Inflammatory macrophage (primary cell): ENCODE results near the gene PRR5L.

Experiments
- DNase-seq, 2 donors: peaks; one replicate each; pipeline ENCODE4 v3.0.0-alpha.2; 2020 to 2022

PRR5L gene

DNA sequence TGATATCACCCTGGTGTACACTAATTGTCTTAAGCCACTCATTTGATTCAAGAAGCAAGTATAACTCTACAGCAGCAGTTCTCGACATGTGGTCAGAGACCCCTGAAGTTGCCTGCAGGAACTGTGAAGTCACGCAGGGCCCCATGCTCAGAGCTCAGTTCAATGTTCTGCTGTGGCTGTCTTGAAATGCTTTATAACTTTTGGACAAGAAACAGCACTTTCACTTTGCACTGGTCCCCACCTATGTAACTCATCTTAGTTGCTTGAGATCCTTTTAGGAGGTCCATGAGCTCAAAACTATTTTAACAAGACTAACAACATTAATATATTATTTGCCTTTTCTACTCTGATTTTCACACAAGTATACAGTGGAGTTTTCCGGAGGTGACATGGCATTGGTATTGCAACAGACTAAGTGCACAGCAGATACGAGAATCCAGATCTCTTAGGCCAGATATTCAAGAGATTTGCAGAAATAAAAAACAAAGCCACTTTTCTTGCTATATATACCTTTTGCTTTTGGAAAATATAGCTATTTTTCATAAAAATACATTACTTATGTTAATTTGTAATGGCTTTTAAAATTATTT lies 64.8 kb downstream of the PRR5L start:
- DNase-seq: peak in 1 of 2 donors; percentile 19

DNA sequence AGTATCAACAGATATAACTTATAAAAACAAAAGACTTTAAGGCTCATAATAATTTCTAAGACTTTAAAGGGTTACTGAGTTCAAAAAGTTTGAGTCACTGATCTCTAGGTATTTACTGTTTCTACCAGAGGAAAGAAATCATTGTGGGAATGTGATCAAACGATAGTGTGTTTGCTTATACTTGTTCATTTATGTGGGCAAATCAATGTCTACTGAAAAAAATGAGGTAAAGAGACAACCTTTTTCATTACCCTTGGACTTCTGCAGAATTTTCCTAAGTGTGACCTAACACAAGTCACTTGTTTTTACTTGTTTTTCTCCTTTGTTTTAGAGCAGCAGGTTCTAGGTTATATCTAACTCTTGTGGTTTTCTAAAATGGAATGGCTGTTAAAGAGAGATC lies 65.4 kb downstream of the PRR5L start:
- DNase-seq: no peak

DNA sequence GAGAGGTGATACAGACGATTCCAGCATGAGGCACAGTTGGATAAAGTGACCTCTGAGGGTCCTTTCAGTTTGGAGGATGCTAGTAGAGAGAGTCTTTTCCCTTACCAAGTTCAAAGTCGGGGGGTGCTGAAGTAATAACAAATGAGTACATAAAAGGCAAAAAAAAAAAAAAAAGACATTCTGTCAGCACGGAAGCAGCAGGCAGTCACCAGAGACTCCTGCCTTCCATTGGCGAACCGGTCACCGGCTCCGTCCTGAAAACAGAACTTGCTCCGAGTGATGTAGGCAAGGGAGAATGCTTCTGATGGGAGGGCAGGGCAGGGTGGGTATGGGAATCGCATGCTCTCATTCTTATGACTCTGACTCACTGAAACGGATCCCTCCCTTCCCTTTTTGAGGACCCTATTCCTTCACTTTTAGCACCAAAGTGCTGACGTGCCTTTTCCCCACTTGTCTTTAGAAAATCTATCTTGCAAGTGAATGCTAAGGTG lies 65.9 kb downstream of the PRR5L start:
- peak; percentile 74 to 86 for DNase-seq

DNA sequence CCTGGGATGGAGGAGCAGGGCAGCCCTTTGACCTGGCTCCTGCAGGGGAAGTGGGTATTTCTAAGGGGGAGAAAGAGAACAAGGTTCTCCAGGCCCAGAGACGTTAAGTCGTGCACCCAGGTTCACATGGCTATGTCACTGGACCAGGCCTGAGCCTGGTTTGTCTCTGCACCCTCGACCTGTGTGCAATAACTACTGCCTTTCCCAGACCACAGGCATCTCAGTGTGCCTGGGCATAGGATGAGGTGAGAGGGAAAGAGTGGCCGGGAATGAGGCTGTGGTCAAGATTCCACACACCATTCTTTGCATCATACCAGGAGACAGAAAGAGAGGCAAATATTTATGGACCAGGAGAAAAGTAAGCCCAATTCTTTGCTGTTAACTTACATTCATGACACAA lies 66.8 kb downstream of the PRR5L start:
- no peak for DNase-seq

DNA sequence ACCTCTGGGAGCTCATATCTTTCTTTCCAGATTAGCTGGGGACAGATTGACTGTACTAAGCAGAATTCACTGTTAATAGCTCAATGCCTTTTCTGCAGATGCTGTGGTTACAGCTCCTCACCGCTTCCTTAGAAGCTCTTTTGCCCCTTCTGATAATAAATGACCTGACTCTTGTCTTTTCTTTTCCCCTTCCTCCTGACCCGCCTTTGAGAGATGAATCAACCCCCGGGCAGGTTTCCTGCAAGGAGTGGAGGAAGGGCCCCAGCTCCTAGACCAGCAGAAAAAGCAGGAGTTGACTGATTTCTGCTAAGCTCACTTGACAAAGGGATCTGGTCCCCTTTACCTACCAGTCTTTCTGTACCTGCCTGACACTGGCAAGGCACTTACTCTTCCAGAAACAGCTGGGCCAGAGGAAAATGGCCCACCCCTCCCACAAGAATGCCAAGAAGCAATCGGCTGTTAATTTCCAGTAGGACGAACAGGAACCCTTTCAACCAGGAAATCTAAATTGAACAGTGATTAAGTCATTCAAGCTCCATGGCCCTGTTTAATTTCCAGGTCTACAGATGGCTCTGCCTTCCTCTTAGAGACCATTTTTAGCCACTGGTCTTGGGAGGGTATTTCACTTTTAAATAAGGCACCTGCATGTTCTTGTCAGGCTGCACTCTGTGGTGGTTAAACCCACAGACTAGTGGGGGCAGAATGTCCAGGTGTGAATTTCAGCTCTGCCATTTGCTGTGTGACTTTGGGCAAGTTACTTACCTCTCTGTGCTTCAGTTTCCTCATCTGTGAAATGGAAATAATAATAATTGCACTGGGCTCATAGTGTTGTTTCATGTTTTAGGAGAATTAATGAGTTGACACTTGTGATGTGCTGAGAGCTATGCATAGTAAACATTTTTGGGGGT lies 67.5 kb downstream of the PRR5L start:
- no peak for DNase-seq

DNA sequence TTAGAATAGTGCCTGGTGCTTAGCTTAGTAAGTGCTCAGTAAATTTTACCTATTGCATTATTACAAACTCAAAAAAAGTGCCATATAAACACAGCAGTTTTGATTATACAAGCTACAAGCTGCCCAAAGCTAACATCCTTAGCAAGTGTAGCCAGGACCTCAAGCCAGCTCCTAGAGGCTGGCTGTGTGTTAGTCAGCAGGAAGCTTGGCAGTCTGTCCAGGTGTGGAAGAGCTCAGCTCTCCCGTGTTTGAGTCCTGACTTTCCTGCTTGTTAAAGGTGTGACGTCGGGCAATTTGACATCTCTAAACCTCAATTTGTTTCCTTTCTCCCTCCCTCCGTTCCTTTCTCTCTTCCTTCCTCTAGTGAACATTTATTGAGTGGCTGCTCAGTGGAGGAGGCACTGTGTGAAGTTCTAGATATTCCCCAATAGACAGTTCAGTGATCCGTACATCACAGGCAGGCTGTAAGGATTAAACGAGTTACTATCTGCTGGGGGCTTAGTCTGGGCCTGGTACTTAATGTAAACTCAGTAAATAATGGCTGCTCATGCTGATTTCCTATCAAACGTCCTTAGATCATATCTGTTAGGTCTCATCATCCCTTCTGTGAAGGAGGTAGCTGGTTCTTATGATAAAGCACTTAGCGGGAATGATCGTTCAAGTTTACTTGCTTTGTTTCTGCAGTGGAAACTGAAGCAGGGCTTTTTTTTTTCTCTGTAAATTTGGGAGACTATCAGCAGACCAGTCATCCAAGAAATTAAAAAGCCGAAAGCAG lies 68.7 kb downstream of the PRR5L start:
- no peak for DNase-seq

DNA sequence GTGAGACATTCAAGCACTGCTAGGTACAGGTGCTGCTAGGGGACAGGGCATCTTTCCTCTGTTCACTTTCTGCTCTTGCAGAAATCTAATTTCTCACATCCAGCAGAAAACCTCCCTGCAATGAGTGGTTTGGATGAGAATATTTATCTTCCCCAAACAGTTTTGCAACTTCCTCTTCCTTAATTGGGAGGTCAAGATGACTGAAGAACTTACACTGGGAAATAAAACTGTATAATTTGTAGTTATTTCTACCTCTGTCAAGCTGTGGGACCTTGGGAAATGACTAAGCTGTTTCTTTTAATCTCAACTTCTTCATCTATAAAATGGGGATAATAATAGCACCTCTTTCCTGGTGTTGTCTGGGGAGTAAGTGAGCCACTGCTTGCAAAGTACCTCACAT lies 69.8 kb downstream of the PRR5L start:
- DNase-seq: peak; percentile 71 to 87

DNA sequence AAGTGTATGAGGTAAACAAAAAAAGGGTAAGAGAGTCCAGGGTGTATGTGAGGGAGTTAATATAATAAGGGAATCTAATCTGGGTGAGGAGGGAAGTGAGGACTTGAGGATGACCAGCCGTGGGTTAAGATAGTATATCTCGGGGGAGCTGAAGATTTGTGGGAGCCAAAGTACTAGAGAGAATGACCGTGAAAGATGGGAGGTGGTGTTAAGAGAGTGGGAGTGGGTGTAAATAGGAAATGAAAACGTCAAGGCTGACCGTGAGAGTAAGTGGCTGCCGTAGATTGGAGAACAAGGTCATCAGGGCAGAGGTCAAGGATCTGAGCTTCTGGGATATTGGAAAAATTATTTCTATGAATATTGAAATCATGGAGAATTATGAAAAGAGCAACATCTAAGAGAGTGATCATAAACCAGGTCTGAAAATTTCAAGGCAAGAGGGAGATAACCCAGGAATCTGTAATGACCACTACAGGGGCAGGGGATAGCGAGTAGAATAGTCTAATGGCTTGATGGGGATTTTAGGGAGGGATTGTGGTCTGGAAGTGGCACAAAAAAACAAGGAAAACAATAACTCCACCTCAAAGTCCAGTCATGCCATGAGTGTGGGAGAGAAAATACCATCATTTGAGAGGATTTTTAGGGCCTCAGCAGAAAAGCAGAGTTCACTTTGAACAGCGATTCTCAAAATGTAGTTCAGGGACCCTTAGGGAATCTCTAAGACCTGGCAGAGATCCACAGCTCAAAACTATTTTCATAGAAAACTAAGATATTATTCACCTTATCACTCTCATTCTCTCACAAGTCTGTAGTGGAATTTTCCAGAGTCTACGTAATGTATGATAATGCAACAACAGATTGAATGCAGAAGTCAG lies 72.0 kb downstream of the PRR5L start:
- peak in 1 of 2 donors; percentile 29 for DNase-seq

DNA sequence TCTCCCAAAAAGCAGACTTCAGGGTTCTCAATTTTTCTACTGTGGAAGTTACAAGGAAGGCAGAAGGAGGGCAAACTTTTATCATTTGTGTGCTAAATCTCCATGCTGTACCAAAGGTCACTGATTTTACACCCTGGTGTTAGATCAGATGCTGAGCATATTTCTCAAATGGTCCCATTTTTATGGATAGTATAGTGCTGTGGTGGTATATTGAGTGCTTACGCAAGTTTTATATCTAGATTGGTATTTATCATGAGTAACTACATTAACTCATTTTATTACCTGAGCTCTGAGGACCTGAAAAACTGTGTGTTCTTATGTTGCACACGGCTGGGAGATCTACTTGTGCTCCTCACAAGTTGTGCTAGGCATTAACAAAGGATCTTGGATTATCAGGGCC lies 75.1 kb downstream of the PRR5L start:
- DNase-seq: no peak

DNA sequence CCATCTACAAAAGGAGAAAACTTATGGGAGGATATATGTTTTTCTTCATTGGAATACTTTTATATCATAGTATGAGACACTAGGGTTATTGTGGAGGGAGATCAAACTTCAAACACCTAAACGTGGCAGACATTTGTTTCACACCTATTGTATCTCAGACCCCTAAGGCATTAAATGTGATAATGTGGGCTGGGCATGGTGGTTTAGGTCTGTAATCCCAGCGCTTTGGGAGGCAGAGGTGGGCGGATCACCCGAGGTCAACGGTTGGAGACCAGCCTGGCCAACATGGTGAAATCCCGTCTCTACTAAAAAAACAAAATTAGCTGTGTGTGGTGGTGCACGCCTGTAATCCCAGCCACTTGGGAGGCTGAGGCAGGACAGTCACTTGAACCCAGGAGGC lies 75.5 kb downstream of the PRR5L start:
- DNase-seq: no peak

DNA sequence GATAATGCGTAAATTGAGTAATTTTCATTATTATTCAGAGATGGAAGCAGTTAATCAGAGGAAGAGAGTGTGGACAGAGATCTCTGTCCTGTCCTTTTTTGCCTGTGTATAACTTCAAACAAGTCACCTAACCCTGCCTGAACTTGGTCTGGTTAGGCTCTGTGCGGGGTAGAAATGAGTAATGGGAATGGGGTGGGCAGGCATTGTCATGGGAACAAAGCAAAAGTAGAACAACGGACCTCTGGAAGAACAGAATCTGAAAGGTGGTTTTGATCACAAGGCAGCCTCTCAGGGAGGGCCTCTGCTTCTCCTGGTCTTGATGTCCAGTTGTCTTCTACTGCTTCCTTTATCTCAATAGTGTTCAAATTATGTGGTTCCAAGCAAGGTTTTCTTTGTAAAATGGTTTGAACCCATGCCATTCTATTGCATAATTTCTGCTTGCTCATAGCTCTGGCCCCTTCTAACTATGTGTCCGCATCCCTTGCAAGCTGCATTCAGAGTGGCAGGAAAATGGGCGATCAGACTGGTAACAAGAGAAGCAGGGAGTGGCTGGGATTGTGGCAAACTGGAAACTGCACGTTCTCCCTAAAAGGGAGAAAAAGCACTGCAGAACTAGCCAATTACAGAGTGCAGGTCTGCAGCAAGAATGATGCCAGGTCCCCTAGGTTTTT lies 76.1 kb downstream of the PRR5L start:
- DNase-seq: no peak

DNA sequence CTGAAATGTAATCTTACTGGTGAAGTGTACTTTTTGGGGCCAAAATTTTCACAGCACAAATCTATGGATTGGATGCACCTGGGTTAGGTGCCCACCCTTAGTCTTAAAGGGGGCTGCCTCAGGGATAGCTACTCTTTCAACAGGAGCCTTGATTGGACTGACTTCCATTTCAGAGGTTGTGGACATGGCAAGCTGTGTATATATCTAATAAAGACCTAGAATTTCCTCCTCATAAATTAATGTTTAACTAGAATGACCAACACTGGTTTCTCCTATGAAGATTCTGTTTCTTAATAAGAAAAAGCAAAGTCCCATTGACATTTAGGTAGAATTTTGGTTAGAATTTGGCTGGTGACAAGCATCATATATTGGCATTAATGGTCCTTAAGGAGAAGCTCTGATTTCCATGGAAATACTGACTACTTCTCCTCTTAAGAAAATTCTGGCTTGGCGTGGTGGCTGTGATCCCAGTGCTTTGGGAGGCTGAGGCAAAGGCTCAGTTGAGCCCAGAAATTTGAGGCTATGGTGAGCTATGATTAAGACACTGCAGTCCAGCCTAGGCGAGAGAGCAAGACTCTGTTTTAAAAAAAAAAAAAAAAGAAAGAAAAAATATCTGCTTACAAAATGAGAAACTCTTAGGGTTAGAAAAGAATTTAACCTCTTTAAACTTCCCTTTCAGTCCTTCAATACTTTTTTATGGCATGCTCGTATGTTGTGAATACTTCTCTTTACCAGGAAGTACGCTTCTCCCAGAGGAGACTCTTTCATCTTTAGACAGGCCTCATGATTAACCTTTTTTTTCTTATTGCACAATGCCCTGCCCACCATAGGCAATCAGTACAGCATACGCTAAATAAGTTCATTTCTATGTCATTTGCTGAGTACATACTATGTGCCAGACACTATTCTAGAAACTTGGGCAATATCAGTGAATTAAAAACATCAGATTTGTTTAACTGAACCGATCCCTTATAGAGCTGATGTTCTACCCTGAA lies 77.2 kb downstream of the PRR5L start:
- peak; percentile 45 to 59 for DNase-seq

DNA sequence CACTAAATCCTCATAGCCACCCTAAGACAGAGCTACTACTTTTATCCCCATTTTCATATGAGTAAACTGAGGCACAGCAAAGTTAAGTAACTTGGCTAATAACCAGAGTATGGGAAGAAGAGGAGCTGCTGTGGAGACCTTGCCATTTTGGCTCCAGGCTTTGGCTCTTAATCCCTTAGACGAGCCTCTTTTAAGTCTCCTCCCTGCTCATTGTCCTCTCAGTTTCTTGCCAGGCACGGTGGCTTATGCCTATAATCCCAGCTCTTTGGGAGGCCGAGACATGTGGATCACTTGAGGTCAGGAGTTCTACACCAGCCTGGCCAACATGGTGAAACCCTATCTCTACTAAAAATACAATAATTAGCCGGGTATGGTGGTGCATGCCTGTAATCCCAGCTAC lies 78.6 kb downstream of the PRR5L start:
- DNase-seq: no peak

DNA sequence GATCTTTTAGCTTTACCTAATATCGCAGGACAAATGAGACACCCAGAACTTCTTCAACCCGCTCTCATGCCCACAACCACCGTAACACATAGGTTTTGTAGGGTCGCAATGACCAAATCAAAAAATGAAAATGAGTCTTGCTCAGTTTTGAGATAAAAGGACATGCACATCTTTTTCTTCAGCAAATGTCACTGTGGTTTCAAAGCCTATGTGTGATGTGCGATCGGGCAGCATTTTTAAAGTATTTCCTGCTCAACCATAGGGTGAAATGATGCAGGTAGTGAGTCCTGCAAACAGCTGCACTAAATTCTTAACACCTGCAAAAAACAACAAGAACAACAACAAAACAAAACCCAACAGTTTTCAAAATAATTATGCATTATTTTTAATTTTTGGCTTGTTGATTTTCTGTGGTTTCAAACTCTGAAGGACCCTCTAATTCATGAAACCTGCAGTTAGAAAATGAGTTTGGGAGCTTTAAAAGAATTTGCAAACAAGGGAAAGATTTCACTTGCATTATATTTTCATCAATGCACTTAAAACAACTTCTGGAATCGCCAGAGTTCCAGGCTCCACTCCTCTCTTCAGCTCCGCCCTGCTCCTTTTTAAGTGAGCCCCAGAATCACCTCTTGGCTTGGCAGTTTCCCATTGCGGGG lies 79.4 kb downstream of the PRR5L start:
- no peak for DNase-seq

DNA sequence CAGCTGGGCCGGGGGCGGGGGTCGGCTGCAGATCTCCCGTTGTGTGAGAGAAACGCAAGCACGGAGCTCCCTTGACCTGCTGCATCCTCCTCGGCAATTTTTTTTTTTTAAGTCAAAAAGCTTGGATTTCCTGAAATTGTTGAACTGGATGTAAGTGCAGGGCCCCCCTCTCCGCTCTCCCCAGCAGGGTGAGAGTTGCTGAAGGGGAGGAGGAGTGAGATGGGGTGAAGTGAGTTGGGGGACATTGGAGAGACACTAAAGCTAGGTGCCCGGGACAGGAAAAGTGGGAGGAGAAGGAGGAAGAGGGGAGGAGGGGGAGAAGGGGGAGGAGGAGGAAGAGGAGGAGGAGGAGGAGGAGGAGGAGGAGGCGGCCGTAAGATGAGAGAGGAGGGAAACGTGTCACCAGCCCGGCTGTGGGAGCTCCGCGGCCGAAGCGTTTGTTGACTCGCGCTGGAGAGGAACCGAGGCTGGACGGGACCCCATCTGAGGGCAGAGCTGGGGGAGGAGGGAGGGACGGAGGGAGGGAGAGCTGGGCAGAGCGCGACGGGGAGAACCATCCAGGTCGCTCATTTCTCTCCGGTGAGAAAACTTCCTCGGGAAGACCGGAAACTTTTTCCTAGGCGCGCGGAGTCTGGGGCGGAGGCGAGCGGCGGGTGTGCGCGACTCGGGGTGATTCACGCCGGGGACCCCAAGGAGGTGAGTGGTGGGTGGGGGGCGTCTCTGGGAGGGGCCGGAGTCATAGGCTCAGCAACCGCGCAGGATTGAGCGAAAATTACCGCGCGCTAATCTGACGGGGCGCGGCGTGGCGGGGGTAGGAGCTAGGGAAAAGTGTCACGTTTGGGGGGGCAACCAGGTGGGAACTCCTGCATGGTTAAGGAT lies 80.2 kb downstream of the PRR5L start:
- peak in 1 of 2 donors; percentile 21 for DNase-seq

DNA sequence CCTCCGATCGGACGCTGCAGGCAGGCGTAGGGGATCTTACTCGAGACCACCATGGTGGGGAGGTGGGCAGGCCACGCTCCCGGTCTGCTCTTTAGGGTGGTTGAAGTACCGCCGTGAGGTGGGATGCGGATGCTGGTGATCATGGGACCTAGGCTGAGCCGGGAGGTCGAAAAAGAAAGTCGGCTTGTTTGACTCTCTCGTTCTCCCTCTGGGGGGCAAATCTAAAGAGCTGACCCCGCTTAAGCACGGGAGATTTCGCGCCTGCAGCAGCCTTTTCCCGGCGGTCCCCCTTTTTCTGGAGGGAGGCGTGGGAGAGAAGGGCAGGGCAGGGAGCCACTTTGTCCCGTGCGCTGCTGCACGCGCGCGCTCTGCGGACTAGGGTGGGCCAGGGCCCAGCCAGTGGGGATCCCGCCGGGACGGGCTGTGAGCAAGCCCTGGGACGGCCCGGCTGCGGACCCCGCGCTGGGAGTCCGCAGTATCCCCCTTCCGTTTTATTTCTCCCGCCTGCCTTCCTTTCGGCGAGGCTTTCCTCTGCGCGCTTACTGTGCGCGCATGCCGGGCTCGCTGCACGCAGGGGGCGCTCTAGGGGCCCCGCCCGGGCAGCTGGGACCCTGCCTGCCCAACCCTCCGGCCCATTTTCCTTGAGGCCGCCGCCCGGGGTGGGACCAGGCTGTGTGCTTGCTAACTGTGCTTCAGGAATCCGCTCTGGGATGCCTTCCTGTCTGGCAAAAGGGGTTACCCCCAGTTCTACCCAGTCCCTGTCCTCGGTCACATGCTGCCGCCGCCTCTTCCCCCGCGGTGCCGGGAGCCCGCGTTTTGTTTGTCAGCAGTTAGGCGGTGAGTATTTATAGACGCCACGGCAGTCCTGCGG lies 81.0 kb downstream of the PRR5L start:
- peak; percentile 60 to 76 for DNase-seq

DNA sequence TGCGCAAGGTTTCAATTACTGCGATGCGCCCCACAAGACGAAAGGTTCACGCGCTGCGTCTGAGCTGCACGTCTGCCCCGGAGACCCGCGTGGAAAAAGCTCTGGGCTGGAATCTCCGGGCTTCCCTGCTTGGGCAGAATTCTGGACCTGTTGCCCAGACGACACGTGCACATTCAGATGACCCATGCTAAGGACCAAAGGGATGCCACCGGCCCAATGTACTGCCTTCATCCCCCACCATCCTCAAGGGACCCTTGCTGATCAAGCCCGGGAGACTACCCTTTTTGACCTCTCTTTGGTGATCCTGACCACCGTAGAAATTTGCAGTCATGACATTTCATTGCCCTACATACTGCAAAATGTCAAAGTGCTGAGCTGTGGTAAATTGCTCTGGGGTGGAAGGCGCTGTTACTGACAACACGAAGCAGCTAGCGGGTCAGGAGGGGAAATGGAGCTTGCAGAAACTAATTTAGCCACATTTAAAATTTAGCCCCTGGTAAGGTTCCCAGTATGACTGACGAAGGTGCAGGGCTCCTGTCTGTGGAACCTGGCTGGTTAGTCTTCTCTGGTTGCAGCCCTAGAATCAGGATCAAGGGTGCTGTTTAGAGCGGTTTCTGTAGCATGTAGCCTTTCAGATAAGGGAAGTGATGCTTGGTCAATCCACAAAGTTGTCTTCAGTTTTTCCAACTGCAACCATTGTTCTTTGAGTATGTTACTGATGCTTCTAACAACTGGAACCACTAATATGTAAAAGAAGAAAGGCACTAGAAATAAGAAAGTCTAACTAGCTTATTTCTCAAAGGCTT lies 81.9 kb downstream of the PRR5L start:
- peak; percentile 24 to 48 for DNase-seq
